Trophoblast cell (in vitro differentiated cells and primary cell): Measurements from ENCODE around the gene SPTLC1.
"Not testable (repeated sequence)": the region's sequence is repeated elsewhere in the genome, so short reads cannot be mapped to it uniquely, and the experiment has no call there.

Experiments used
- DNase-seq, 2 donors: peaks; one replicate each; pipeline ENCODE4 v3.0.0-alpha.2; 2016
- H2AFZ ChIP-seq: 2 replicates; pipeline ENCODE4 v1.6.1; 2013; ENCODE audit warnings: low read length, moderate library complexity, mild to moderate bottlenecking; ENCODE audit not compliant: insufficient read depth, poor library complexity
- H2AK5ac ChIP-seq: 2 replicates; pipeline ENCODE4 v1.6.1; 2013; ENCODE audit warnings: mild to moderate bottlenecking, low read length
- H2BK120ac ChIP-seq: 2 replicates; pipeline ENCODE4 v1.6.1; 2013; ENCODE audit warnings: low read length, mild to moderate bottlenecking, moderate library complexity; ENCODE audit not compliant: insufficient read depth, poor library complexity
- H2BK12ac ChIP-seq: 2 replicates; pipeline ENCODE4 v1.6.1; 2013; ENCODE audit warnings: mild to moderate bottlenecking, low read length, moderate library complexity
- H2BK5ac ChIP-seq: 2 replicates; pipeline ENCODE4 v1.6.1; 2013; ENCODE audit warnings: low read length, low read depth, moderate library complexity, mild to moderate bottlenecking; ENCODE audit not compliant: poor library complexity
- H3K14ac ChIP-seq: 2 replicates; pipeline ENCODE4 v1.6.1; 2013; ENCODE audit warnings: mild to moderate bottlenecking, low read length
- H3K18ac ChIP-seq: 2 replicates; pipeline ENCODE4 v1.6.1; 2013; ENCODE audit warnings: mild to moderate bottlenecking, low read length
- H3K23ac ChIP-seq: 2 replicates; pipeline ENCODE4 v1.6.1; 2013; ENCODE audit warnings: low read length
- H3K27ac ChIP-seq: 2 replicates; pipeline ENCODE4 v1.5.1; 2013; ENCODE audit warnings: low read depth, mild to moderate bottlenecking, inconsistent platforms, low read length, moderate library complexity
- H3K27me3 ChIP-seq: 2 replicates; pipeline ENCODE4 v1.6.1; 2013; ENCODE audit warnings: inconsistent platforms, mild to moderate bottlenecking, low read length, moderate library complexity; ENCODE audit not compliant: insufficient read depth
- H3K36me3 ChIP-seq, 2 experiments: 1 replicate in 1 of 2; 2 replicates in 1 of 2; pipeline ENCODE4 v1.6.1; 2013; ENCODE audit warnings: low read length in 2 of 2, mild to moderate bottlenecking in 2 of 2, moderate library complexity in 1 of 2; ENCODE audit not compliant: insufficient read depth in 2 of 2, control insufficient read depth in 1 of 2
- H3K4ac ChIP-seq: 2 replicates; pipeline ENCODE4 v1.6.1; 2013; ENCODE audit warnings: low read depth, mild to moderate bottlenecking, low read length, moderate library complexity
- H3K4me1 ChIP-seq, 2 experiments: 1 replicate in 1 of 2; 2 replicates in 1 of 2; pipeline ENCODE4 v1.6.1; 2013; ENCODE audit warnings: low read length in 2 of 2, mild to moderate bottlenecking in 2 of 2, moderate library complexity in 1 of 2; ENCODE audit not compliant: insufficient read depth in 2 of 2, control insufficient read depth in 1 of 2
- H3K4me2 ChIP-seq: 2 replicates; pipeline ENCODE4 v1.6.1; 2013; ENCODE audit warnings: inconsistent platforms, mild to moderate bottlenecking, low read length, moderate library complexity
- H3K4me3 ChIP-seq: 2 replicates; pipeline ENCODE4 v1.5.1; 2013; ENCODE audit warnings: mild to moderate bottlenecking, low read depth, low read length, inconsistent platforms
- H3K79me1 ChIP-seq: one replicate; pipeline ENCODE4 v1.6.1; 2013; ENCODE audit warnings: low read length
- H3K79me2 ChIP-seq: 2 replicates; pipeline ENCODE4 v1.6.1; 2013; ENCODE audit warnings: low read length, mild to moderate bottlenecking; ENCODE audit not compliant: control insufficient read depth, insufficient read depth, poor library complexity
- H3K9ac ChIP-seq: 2 replicates; pipeline ENCODE4 v1.6.1; 2013; ENCODE audit warnings: mild to moderate bottlenecking, low read length
- H3K9me3 ChIP-seq: 2 replicates; pipeline ENCODE4 v1.6.1; 2013; ENCODE audit warnings: low read depth, mild to moderate bottlenecking, control low read depth, inconsistent platforms, low read length; ENCODE audit not compliant: insufficient read depth
- H4K12ac ChIP-seq: 2 replicates; pipeline ENCODE4 v1.6.1; 2013; ENCODE audit warnings: low read depth, mild to moderate bottlenecking, low read length, moderate library complexity
- H4K8ac ChIP-seq: 2 replicates; pipeline ENCODE4 v1.6.1; 2013; ENCODE audit warnings: low read depth, mild to moderate bottlenecking, low read length, moderate library complexity
- H4K91ac ChIP-seq: one replicate; pipeline ENCODE4 v1.6.1; 2013; ENCODE audit warnings: low read depth, mild to moderate bottlenecking, low read length, moderate library complexity
- WGBS: extraction: QIAGEN DNeasy Blood & Tissue Kit; methylation state at CpG from one replicate; pipeline ENCODE4 v1.1.7; 2013; ENCODE audit warnings: missing lambda C conversion rate; ENCODE audit not compliant: insufficient read length, insufficient coverage; ENCODE audit errors: extremely low coverage; 5-methylcytosine and 5-hydroxymethylcytosine counted together

The SPTLC1 gene

GRCh38 chr9:92010705-92011536 is 104.3 kb downstream of the SPTLC1 start:
- H2AFZ ChIP-seq, result no peak overlapping the region
- no peak overlapping the region for H2AK5ac ChIP-seq
- H3K27me3 ChIP-seq, result no peaks in the 10 kb centered on the region
- no peak overlapping the region for H3K9ac ChIP-seq
- no peaks in the 10 kb centered on the region for H3K79me1 ChIP-seq
- no peaks in the 10 kb centered on the region for H3K36me3 ChIP-seq
- WGBS, result no CpG with 5 or more reads among the region's 2 CpGs
- H2BK120ac ChIP-seq, result no peak overlapping the region
- peak overlapping the region; percentile 12 for H3K27ac ChIP-seq
- peak overlapping the region; percentile 31 for H2BK12ac ChIP-seq
- no peaks in the 10 kb centered on the region for H3K79me2 ChIP-seq
- no peak for DNase-seq
- H3K23ac ChIP-seq, result no peak overlapping the region
- no peak overlapping the region for H4K12ac ChIP-seq
- no peak overlapping the region for H3K4ac ChIP-seq
- no peak overlapping the region for H4K8ac ChIP-seq
- no peaks in the 10 kb centered on the region for H3K9me3 ChIP-seq
- no peak overlapping the region for H4K91ac ChIP-seq
- peaks cover 3 to 7% of the 10 kb centered on the region in 2 experiments for H3K4me1 ChIP-seq
- peak overlapping the region; percentile 6 for H2BK5ac ChIP-seq
- H3K14ac ChIP-seq, result peak overlapping the region; percentile 46
- no peak overlapping the region for H3K4me3 ChIP-seq
- no peak overlapping the region for H3K4me2 ChIP-seq
- no peak overlapping the region for H3K18ac ChIP-seq

- not testable (repeated sequence) for DNase-seq, H3K14ac ChIP-seq, H2BK5ac ChIP-seq, H3K27ac ChIP-seq, H4K8ac ChIP-seq, H3K27me3 ChIP-seq, H3K79me2 ChIP-seq, H3K4me2 ChIP-seq, H4K12ac ChIP-seq, H3K4ac ChIP-seq, H3K4me1 ChIP-seq, H2BK120ac ChIP-seq, H3K9ac ChIP-seq, H3K36me3 ChIP-seq, H2AFZ ChIP-seq, H3K9me3 ChIP-seq, H2BK12ac ChIP-seq, H2AK5ac ChIP-seq, H3K18ac ChIP-seq, H4K91ac ChIP-seq, H3K23ac ChIP-seq, H3K4me3 ChIP-seq, H3K79me1 ChIP-seq
- WGBS, result no CpG with 5 or more reads among the region's 8 CpGs
Measured at GRCh38 chr9:92010253-92010652, 105.0 kb downstream of the SPTLC1 start.

GRCh38 chr9:92008041-92008440 is 107.2 kb downstream of the SPTLC1 start:
- no peak overlapping the region for H2BK12ac ChIP-seq
- DNase-seq, result no peak
- no peak overlapping the region for H4K91ac ChIP-seq
- no peak overlapping the region for H2AFZ ChIP-seq
- no peak overlapping the region for H3K9ac ChIP-seq
- H2BK120ac ChIP-seq, result no peak overlapping the region
- H3K18ac ChIP-seq, result no peak overlapping the region
- no peak overlapping the region for H4K12ac ChIP-seq
- no peak overlapping the region for H3K4me2 ChIP-seq
- H3K79me1 ChIP-seq, result no peaks in the 10 kb centered on the region
- H2AK5ac ChIP-seq, result no peak overlapping the region
- no peaks in the 10 kb centered on the region for H3K27me3 ChIP-seq
- WGBS, result no CpG with 5 or more reads among the region's 2 CpGs
- no peaks in the 10 kb centered on the region for H3K36me3 ChIP-seq
- no peak overlapping the region for H3K27ac ChIP-seq
- no peaks in the 10 kb centered on the region for H3K79me2 ChIP-seq
- H3K14ac ChIP-seq, result no peak overlapping the region
- H4K8ac ChIP-seq, result no peak overlapping the region
- no peak overlapping the region for H3K23ac ChIP-seq
- no peak overlapping the region for H3K4me3 ChIP-seq
- H3K9me3 ChIP-seq, result no peaks in the 10 kb centered on the region
- no peak overlapping the region for H3K4ac ChIP-seq
- no peak overlapping the region for H2BK5ac ChIP-seq
- H3K4me1 ChIP-seq, result peaks cover 3 to 7% of the 10 kb centered on the region in 2 experiments

GRCh38 chr9:92004045-92004392 is 111.2 kb downstream of the SPTLC1 start:
- no peak overlapping the region for H3K18ac ChIP-seq
- no peak overlapping the region for H3K4me2 ChIP-seq
- no CpG with 5 or more reads among the region's 13 CpGs for WGBS
- DNase-seq, result peak in 1 of 2 donors; percentile 17
- H3K4me1 ChIP-seq, result no peaks in the 10 kb centered on the region
- H4K12ac ChIP-seq, result no peak overlapping the region
- H3K23ac ChIP-seq, result no peak overlapping the region
- H3K79me2 ChIP-seq, result no peaks in the 10 kb centered on the region
- no peaks in the 10 kb centered on the region for H3K79me1 ChIP-seq
- H3K4ac ChIP-seq, result no peak overlapping the region
- H3K4me3 ChIP-seq, result no peak overlapping the region
- no peak overlapping the region for H2AK5ac ChIP-seq
- H3K27ac ChIP-seq, result no peak overlapping the region
- H2BK12ac ChIP-seq, result no peak overlapping the region
- H4K8ac ChIP-seq, result no peak overlapping the region
- no peak overlapping the region for H2BK120ac ChIP-seq
- H3K9ac ChIP-seq, result no peak overlapping the region
- no peaks in the 10 kb centered on the region for H3K27me3 ChIP-seq
- no peak overlapping the region for H4K91ac ChIP-seq
- no peak overlapping the region for H2BK5ac ChIP-seq
- no peak overlapping the region for H2AFZ ChIP-seq
- no peaks in the 10 kb centered on the region for H3K9me3 ChIP-seq
- no peak overlapping the region for H3K14ac ChIP-seq
- no peaks in the 10 kb centered on the region for H3K36me3 ChIP-seq
